ENCODE measurements around the gene APOM.

GRCh38 chr6:31687860-31688693, 32.4 kb downstream of the APOM start:
- TF ChIP-seq, protein P1, sequence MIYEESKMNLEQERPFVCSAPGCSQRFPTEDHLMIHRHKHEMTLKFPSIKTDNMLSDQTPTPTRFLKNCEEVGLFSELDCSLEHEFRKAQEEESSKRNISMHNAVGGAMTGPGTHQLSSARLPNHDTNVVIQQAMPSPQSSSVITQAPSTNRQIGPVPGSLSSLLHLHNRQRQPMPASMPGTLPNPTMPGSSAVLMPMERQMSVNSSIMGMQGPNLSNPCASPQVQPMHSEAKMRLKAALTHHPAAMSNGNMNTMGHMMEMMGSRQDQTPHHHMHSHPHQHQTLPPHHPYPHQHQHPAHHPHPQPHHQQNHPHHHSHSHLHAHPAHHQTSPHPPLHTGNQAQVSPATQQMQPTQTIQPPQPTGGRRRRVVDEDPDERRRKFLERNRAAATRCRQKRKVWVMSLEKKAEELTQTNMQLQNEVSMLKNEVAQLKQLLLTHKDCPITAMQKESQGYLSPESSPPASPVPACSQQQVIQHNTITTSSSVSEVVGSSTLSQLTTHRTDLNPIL (CRISPR knock-in tag; IDR thresholded peaks at IDR 0.05; ENCODE audit: low read depth) = no peak
- TF ChIP-seq ARNTL (CRISPR knock-in tag; IDR thresholded peaks at IDR 0.05; ENCODE audit: borderline replicate concordance, low read depth) = no peak
- no peak for TF ChIP-seq POU6F1 (CRISPR knock-in tag; IDR thresholded peaks at IDR 0.05; ENCODE audit: borderline replicate concordance, low read depth)
- no peak for TF ChIP-seq PATZ1 (CRISPR knock-in tag; IDR thresholded peaks at IDR 0.05; ENCODE audit: borderline replicate concordance)
- no peak for TF ChIP-seq TCF4 (CRISPR knock-in tag; IDR thresholded peaks at IDR 0.05; ENCODE audit: borderline replicate concordance)
- no peak for TF ChIP-seq CSDC2 (CRISPR knock-in tag; IDR thresholded peaks at IDR 0.05)
- TF ChIP-seq ZC3H10 (CRISPR knock-in tag; IDR thresholded peaks at IDR 0.05) = no peak
- no peak for TF ChIP-seq ZNF8 (CRISPR knock-in tag; IDR thresholded peaks at IDR 0.05)
- no peak for TF ChIP-seq RARB (CRISPR knock-in tag; IDR thresholded peaks at IDR 0.05)
- TF ChIP-seq ZFP3 (CRISPR knock-in tag; IDR thresholded peaks at IDR 0.05) = no peak
- no peak for TF ChIP-seq SNAI2 (CRISPR knock-in tag; IDR thresholded peaks at IDR 0.05)

All from SK-N-SH treated with all-trans-retinoic acid at 6 μM for 48 hours (cell line).